Islet of Langerhans (tissue), 1 donor: ENCODE measurements around the gene PCDHGA1.

Experiments used
- FAIRE-seq: peaks from one replicate; lab custom pipeline; 2011; peaks lifted over from hg19 to GRCh38; lab: Jason Lieb, UNC

PCDHGA1 gene

GRCh38 chr5:141441571-141442170, 111.4 kb downstream of the PCDHGA1 start:
- no peak for FAIRE-seq

- no peak for FAIRE-seq
Observed at GRCh38 chr5:141465351-141465750, 135.0 kb downstream of the PCDHGA1 start.

- FAIRE-seq, result peak; percentile 88
Observed at GRCh38 chr5:141475625-141476131, 145.4 kb downstream of the PCDHGA1 start, which contains the start of gene PCDHGC3. Gene PCDHGC3, plus strand, starts transcription at chr5:141475966. Its CDS starts 151 bp downstream, at chr5:141476117.

GRCh38 chr5:141476132-141476911, 146.0 kb downstream of the PCDHGA1 start:
- FAIRE-seq, result no peak

- no peak for FAIRE-seq
Observed at GRCh38 chr5:141477044-141477575, 146.8 kb downstream of the PCDHGA1 start.

GRCh38 chr5:141477815-141478214, 147.5 kb downstream of the PCDHGA1 start:
- FAIRE-seq, result no peak

GRCh38 chr5:141478321-141478945, 148.1 kb downstream of the PCDHGA1 start:
- FAIRE-seq, result peak; percentile 5

- FAIRE-seq, result no peak
Observed at GRCh38 chr5:141479776-141480175, 149.5 kb downstream of the PCDHGA1 start.

- no peak for FAIRE-seq
Observed at GRCh38 chr5:141483902-141484301, 153.6 kb downstream of the PCDHGA1 start.

- no peak for FAIRE-seq
Observed at GRCh38 chr5:141484310-141484640, 154.0 kb downstream of the PCDHGA1 start.

GRCh38 chr5:141484641-141485311, 154.5 kb downstream of the PCDHGA1 start, which contains the start of gene PCDHGC4:
Gene PCDHGC4, plus strand, starts transcription at chr5:141485030. Its CDS starts 144 bp downstream, at chr5:141485174.
- FAIRE-seq, result no peak

- no peak for FAIRE-seq
Observed at GRCh38 chr5:141485321-141486055, 155.2 kb downstream of the PCDHGA1 start.

GRCh38 chr5:141486091-141486490, 155.8 kb downstream of the PCDHGA1 start:
- FAIRE-seq, result no peak

GRCh38 chr5:141487131-141487530, 156.8 kb downstream of the PCDHGA1 start:
- no peak for FAIRE-seq

- no peak for FAIRE-seq
Observed at GRCh38 chr5:141488591-141489561, 158.6 kb downstream of the PCDHGA1 start, which contains the start of gene PCDHGC5. Gene PCDHGC5, plus strand, starts transcription at chr5:141489081. Its CDS starts 160 bp downstream, at chr5:141489241.

- FAIRE-seq, result no peak
Observed at GRCh38 chr5:141489841-141490240, 159.5 kb downstream of the PCDHGA1 start.

- no peak for FAIRE-seq
Observed at GRCh38 chr5:141490271-141490670, 160.0 kb downstream of the PCDHGA1 start.

- no peak for FAIRE-seq
Observed at GRCh38 chr5:141490771-141491170, 160.5 kb downstream of the PCDHGA1 start.

GRCh38 chr5:141491323-141492167, 161.2 kb downstream of the PCDHGA1 start:
- no peak for FAIRE-seq
